Measurements from ENCODE around the gene LARGE1.
"Not testable (repeated sequence)": the region's sequence is repeated elsewhere in the genome, so short reads cannot be mapped to it uniquely, and the experiment has no call there.

DNA sequence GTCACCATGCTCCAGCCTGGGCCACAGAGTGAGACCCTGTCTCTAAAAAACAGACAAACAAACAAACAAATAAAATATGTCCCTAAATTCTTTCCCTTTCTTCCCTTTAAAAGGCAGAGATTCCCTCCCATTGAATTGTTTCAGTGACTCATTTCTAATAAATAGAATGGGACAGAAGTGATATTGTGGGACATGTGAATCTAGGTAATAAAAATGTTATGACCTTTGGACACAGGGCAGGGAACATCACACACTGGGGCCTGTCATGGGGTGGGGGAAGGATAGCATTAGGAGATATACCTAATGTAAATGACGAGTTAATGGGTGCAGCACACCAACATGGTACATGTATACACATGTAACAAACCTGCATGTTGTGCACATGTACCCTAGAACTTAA is 459.0 kb downstream of the LARGE1 start:
- TF ChIP-seq, protein P1, sequence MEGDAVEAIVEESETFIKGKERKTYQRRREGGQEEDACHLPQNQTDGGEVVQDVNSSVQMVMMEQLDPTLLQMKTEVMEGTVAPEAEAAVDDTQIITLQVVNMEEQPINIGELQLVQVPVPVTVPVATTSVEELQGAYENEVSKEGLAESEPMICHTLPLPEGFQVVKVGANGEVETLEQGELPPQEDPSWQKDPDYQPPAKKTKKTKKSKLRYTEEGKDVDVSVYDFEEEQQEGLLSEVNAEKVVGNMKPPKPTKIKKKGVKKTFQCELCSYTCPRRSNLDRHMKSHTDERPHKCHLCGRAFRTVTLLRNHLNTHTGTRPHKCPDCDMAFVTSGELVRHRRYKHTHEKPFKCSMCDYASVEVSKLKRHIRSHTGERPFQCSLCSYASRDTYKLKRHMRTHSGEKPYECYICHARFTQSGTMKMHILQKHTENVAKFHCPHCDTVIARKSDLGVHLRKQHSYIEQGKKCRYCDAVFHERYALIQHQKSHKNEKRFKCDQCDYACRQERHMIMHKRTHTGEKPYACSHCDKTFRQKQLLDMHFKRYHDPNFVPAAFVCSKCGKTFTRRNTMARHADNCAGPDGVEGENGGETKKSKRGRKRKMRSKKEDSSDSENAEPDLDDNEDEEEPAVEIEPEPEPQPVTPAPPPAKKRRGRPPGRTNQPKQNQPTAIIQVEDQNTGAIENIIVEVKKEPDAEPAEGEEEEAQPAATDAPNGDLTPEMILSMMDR (IDR thresholded peaks at IDR 0.05; ENCODE audit: poor library complexity) = not testable (repeated sequence)
- not testable (repeated sequence) for TF ChIP-seq EZH2 (IDR thresholded peaks at IDR 0.05; ENCODE audit: borderline replicate concordance); EZH2phosphoT487 (IDR thresholded peaks at IDR 0.05; ENCODE audit: low read depth, severe bottlenecking, unreplicated experiment)

Measured in hepatocyte (in vitro differentiated cells).